HG03139 (cell line): ENCODE data around the gene PGLYRP3.
"Not testable (repeated sequence)": the region's sequence is repeated elsewhere in the genome, so short reads cannot be mapped to it uniquely, and the experiment has no call there.

Experiments used
- ATAC-seq: cut with Tn5 transposase; IDR thresholded peaks from one replicate; pipeline ENCODE4 v1.9.1; 2021; ENCODE audit not compliant: unreplicated experiment

The PGLYRP3 gene

GRCh38 chr1:153349363-153350320 lies 36.9 kb upstream of the PGLYRP3 start:
- ATAC-seq = no peak

- no peak for ATAC-seq
Observed at GRCh38 chr1:153348511-153349362, 36.0 kb upstream of the PGLYRP3 start, which contains the start of gene PGLYRP4. Gene PGLYRP4 (minus strand): TSS chr1:153348841. CDS start chr1:153347932, 909 bp downstream.

GRCh38 chr1:153347856-153348255 lies 35.1 kb upstream of the PGLYRP3 start:
- ATAC-seq = no peak

- not testable (repeated sequence) for ATAC-seq
Observed at GRCh38 chr1:153347049-153347448, 34.3 kb upstream of the PGLYRP3 start.

GRCh38 chr1:153346077-153346723 lies 33.4 kb upstream of the PGLYRP3 start:
- no peak for ATAC-seq

- no peak for ATAC-seq
Observed at GRCh38 chr1:153345187-153346076, 32.7 kb upstream of the PGLYRP3 start.

GRCh38 chr1:153344718-153345025 lies 31.9 kb upstream of the PGLYRP3 start:
- ATAC-seq = no peak

GRCh38 chr1:153343811-153344717 lies 31.3 kb upstream of the PGLYRP3 start:
- ATAC-seq = no peak

GRCh38 chr1:153343040-153343681 lies 30.4 kb upstream of the PGLYRP3 start:
- ATAC-seq = no peak

GRCh38 chr1:153342178-153342577 lies 29.4 kb upstream of the PGLYRP3 start:
- no peak for ATAC-seq

- no peak for ATAC-seq
Observed at GRCh38 chr1:153341431-153341934, 28.7 kb upstream of the PGLYRP3 start.

- no peak for ATAC-seq
Observed at GRCh38 chr1:153340356-153340755, 27.6 kb upstream of the PGLYRP3 start.

- no peak for ATAC-seq
Observed at GRCh38 chr1:153339802-153340201, 27.1 kb upstream of the PGLYRP3 start.

- ATAC-seq = no peak
Observed at GRCh38 chr1:153337980-153338853, 25.5 kb upstream of the PGLYRP3 start.

GRCh38 chr1:153336650-153337049 lies 23.9 kb upstream of the PGLYRP3 start:
- no peak for ATAC-seq

GRCh38 chr1:153333902-153334301 lies 21.1 kb upstream of the PGLYRP3 start:
- ATAC-seq = no peak

- ATAC-seq = no peak
Observed at GRCh38 chr1:153324912-153325311, 12.2 kb upstream of the PGLYRP3 start.

GRCh38 chr1:153322568-153322967 lies 9.8 kb upstream of the PGLYRP3 start:
- ATAC-seq = no peak
